MG63 (cell line): Measurements from ENCODE around the gene PROX2. TPM values are rescaled to one million over a fixed set of nuclear protein-coding genes. Genes with fewer than 3 reads are reported as not detected.

Source experiments
- DNase-seq: peaks from one replicate; pipeline ENCODE4 v3.0.0-alpha.2; 2020
- H3K27me3 ChIP-seq: fragments of 250-450 bp; sonication (Bioruptor Pico); 2 replicates; pipeline ENCODE4 v1.5.1; 2020; ENCODE audit warnings: mild to moderate bottlenecking, moderate library complexity
- H3K36me3 ChIP-seq: fragments of 250-450 bp; sonication (Bioruptor Pico); 2 replicates; pipeline ENCODE4 v1.5.1; 2020; ENCODE audit warnings: mild to moderate bottlenecking, moderate library complexity
- H3K4me3 ChIP-seq: fragments of 250-450 bp; sonication (Bioruptor Pico); 2 replicates; pipeline ENCODE4 v1.5.1; 2020; ENCODE audit warnings: mild to moderate bottlenecking, moderate library complexity
- H3K9me3 ChIP-seq: fragments of 250-450 bp; sonication (Bioruptor Pico); 2 replicates; pipeline ENCODE4 v1.5.1; 2020; ENCODE audit warnings: mild to moderate bottlenecking, moderate library complexity
- total RNA-seq: library from RNA; depleted of rRNA; stranded (reverse); fragments of >200 nt; shearing (Covaris generic); gene quantifications from 2 replicates; pipeline ENCODE4 v1.2.3, GENCODE V29; 2014; ENCODE audit warnings: low replicate concordance

PROX2 gene
- total RNA-seq, 1 experiment from 2014 or later: not detected

- Histone ChIP-seq H3K27me3 (no peaks in the 10 kb centered on the region), H3K36me3 (peaks cover 60% of the 10 kb centered on the region)
Measured at GRCh38 chr14:74892745-74893144, 16.8 kb upstream of the PROX2 start.

GRCh38 chr14:74891870-74892269, 15.9 kb upstream of the PROX2 start:
- H3K4me3 ChIP-seq: no peak overlapping the region
- H3K9me3 ChIP-seq: no peaks in the 10 kb centered on the region
- DNase-seq: peak; percentile 15
- H3K27me3 ChIP-seq: no peaks in the 10 kb centered on the region
- H3K36me3 ChIP-seq: peaks cover 57% of the 10 kb centered on the region

More at GRCh38 chr14:74892745-74893144, 16.8 kb upstream of the PROX2 start:
- DNase-seq: no peak
- Histone ChIP-seq H3K4me3 (no peak overlapping the region), H3K9me3 (no peaks in the 10 kb centered on the region)

DNA sequence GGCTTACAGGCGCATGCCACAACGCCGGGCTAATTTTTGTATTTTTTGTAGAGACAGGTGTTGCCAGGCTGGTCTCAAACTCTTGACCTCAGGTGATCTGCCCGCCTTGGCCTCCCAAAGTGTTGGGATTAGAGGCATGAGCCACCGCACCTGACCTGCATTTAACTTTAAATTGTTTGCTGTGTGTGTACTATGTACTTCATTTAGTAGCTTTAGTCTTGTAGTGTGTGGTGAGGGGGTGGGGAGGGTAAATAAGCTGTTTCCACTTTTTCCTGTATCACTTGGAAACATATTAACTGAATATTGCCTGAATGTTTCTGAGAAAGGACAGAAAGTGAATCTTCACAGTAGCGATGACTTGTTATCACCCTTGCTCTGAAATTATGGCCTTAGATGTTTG, 14.3 kb upstream of the PROX2 start:
- DNase-seq: no peak
- Histone ChIP-seq H3K36me3 (peaks cover 52% of the 10 kb centered on the region), H3K9me3 (no peaks in the 10 kb centered on the region), H3K27me3 (no peaks in the 10 kb centered on the region), H3K4me3 (no peak overlapping the region)

GRCh38 chr14:74888164-74889158, 12.5 kb upstream of the PROX2 start:
- Histone ChIP-seq H3K36me3 (peaks cover 42% of the 10 kb centered on the region), H3K27me3 (no peaks in the 10 kb centered on the region), H3K9me3 (no peaks in the 10 kb centered on the region), H3K4me3 (no peak overlapping the region)
- DNase-seq: no peak

- no peak for DNase-seq
- Histone ChIP-seq H3K27me3 (no peaks in the 10 kb centered on the region), H3K9me3 (no peaks in the 10 kb centered on the region), H3K4me3 (no peak overlapping the region), H3K36me3 (peaks cover 23% of the 10 kb centered on the region)
Measured at GRCh38 chr14:74886001-74886400, 10.1 kb upstream of the PROX2 start.

DNA sequence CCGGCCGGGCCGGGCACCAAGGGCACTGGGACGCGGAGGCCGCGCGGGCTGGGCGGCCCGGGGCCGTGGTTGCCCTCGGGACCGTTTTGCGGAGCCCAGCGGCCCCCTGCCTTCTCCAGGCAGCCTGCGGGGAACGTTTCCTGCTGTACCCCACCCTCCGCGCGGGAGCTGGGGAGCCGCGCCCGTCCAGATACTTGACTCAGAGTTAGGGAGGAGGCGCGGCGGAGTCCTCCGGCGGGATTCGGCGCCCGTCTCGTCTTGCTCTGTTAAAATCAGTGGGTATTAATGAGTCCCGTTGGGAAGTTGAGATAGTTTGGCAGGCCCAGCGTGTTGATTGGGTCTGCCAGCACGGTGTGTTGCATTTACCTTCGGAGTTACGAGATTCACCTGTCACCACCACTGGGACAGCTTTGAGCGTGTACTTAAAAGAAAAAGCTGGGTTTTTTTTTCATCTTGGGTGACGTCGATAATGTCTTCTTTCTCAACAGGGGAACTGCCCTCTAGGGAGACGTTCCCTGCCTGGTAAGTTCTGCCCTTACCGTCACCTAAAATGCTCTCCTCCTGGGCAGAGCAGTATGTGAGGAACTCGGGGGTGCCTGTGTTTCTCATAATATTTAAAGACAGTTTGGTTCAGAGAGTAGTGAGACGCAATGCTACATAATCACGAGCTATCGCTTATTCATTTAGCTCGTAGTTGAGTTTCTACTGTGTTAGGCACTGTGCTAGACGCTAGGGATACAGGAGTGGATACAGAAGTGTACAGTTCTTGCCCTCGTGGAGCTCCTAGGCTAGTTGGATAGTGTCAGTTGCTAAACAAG, 6.4 kb upstream of the PROX2 start:
- Histone ChIP-seq H3K27me3 (no peaks in the 10 kb centered on the region), H3K36me3 (peaks cover 8% of the 10 kb centered on the region; the same call in 1 of the 2 replicates), H3K9me3 (no peaks in the 10 kb centered on the region), H3K4me3 (peak overlapping the region; percentile 73)
- peak; percentile 39 for DNase-seq

GRCh38 chr14:74881431-74882102, 5.6 kb upstream of the PROX2 start, which contains the start of gene DLST:
DLST (plus strand) TSS chr14:74881916; CDS start chr14:74881954, 38 bp downstream.
- H3K4me3 ChIP-seq: peak within 1 kb of the TSS; percentile 73
- H3K9me3 ChIP-seq: no peaks in the 10 kb centered on the region
- H3K36me3 ChIP-seq: 0 out of 2 replicates have a peak, but pooled peaks cover 3% of the 10 kb centered on the region
- H3K27me3 ChIP-seq: no peaks in the 10 kb centered on the region
- peak; percentile 81 for DNase-seq

DNA sequence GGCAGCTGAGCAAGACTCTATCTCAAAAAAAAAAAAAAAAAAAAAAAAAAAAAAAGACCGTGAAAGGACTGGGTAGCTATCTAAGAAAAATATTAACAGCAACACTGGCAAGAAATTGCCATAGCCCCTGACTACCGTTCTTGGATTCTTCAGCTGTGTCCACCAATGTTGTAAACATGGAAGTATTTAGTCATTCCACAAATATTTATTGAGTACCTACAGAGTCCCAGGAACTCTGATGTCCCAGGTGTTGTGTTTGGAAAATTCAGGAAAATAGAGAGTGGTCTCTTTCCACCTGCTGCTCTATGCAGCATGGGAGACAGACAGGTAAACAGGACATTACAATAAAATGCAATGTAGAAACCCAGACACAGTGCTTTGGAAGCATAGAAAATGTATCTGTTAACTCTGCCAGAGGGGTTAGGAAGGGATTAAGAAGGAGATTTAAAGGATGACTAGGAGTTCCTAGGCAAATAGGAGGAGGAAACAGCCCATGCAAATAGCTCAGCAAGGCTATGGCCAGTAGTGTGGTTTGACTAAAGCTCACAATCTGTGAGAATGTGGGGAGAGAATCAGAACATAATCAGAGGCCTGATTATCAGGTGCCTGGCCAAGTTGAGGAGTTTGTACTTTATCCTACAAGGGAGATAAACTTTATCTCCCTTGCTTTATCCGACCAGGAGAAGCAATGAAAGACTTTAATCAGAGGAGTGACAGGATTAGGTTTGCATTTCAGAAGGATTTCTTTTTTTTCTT, 3.7 kb upstream of the PROX2 start:
- H3K9me3 ChIP-seq: no peaks in the 10 kb centered on the region
- DNase-seq: peak; percentile 16
- no peak overlapping the region for H3K4me3 ChIP-seq
- no peaks in the 10 kb centered on the region for H3K27me3 ChIP-seq
- H3K36me3 ChIP-seq: no peaks in the 10 kb centered on the region

DNA sequence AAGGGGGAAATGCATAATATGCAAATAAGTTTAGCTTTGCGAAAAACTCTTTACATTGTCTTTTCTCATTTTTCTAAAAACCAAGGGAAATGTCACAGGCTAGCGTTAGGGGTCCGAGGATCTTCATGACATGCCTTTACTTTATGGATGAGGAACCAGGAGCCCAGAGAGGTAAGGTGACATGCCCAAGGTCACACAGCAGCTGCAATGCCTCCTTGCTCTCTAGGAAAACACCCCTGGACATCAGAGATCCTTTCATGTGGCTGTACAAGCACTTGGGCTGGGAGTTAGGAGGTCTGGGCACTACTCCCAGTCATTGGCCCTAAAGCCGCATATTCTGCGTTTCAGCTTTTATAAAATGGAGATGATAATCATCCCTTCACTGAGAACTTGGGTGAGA, 741 bp downstream of the PROX2 start:
- no peak for DNase-seq
- H3K4me3 ChIP-seq: no peak overlapping the region
- H3K36me3 ChIP-seq: no peaks in the 10 kb centered on the region
- H3K27me3 ChIP-seq: no peaks in the 10 kb centered on the region
- H3K9me3 ChIP-seq: no peaks in the 10 kb centered on the region

- H3K4me3 ChIP-seq: no peak overlapping the region
- H3K36me3 ChIP-seq: no peaks in the 10 kb centered on the region
- no peaks in the 10 kb centered on the region for H3K27me3 ChIP-seq
Measured at GRCh38 chr14:74871819-74872218, 4.1 kb downstream of the PROX2 start.

DNA sequence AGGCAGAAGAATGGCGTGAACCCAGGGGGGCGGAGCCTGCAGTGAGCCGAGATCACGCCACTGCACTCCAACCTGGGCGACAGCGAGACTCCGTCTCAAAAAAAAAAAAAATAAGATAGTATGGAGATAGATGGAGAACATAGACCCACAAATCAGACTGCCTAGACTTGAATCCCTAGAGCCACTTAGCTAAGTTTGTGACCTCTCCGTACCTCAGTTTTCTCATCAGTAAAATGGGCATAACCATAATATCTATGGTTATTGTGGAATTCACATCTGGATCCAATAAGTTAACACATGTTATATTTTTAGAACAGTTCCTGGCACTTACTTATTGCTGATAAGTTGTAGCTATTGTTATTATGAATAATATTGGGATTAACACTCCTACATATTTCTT, 7.2 kb downstream of the PROX2 start:
- no peaks in the 10 kb centered on the region for H3K9me3 ChIP-seq
- no peaks in the 10 kb centered on the region for H3K27me3 ChIP-seq
- H3K4me3 ChIP-seq: no peak overlapping the region
- H3K36me3 ChIP-seq: no peaks in the 10 kb centered on the region
- no peak for DNase-seq

More at GRCh38 chr14:74871819-74872218, 4.1 kb downstream of the PROX2 start:
- H3K9me3 ChIP-seq: no peaks in the 10 kb centered on the region
- DNase-seq: no peak

GRCh38 chr14:74867673-74868072, 8.3 kb downstream of the PROX2 start:
- no peaks in the 10 kb centered on the region for H3K36me3 ChIP-seq
- H3K4me3 ChIP-seq: no peak overlapping the region
- no peaks in the 10 kb centered on the region for H3K27me3 ChIP-seq
- DNase-seq: no peak
- no peaks in the 10 kb centered on the region for H3K9me3 ChIP-seq

DNA sequence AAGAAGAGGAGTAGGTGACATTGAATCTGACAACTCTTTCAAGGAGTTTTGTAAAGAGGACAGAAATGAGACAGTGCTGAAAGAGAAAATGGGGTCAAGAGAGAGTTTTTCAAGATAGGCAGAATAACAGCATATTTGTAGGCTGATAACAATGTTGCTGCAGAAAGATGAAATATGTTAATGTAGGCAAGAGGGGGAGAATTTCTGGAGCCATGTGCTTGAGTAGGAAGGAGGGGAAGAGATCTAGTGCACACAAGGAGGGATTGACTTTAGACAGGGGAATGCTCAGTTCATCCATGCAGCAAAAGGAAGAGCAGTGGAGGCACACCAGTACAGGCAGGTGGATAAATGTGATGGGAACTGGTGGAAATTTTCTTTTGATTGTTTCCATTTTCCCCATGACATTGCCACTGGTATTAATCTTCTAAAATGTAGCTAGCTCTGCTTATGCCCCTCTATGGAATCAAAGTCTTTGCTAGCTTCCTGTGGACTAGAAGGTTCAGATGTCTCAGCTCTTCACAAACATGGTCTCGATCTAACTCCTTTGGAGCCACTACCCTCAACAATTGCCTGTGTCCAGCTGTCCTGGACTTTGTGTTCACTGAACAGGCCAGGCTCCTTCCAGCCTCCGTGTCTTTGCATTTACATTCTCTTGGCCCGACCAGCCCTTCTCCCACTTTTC, 9.1 kb downstream of the PROX2 start:
- no peak for DNase-seq
- no peaks in the 10 kb centered on the region for H3K36me3 ChIP-seq

GRCh38 chr14:74865156-74865555, 10.8 kb downstream of the PROX2 start:
- no peaks in the 10 kb centered on the region for H3K9me3 ChIP-seq
- H3K27me3 ChIP-seq: no peaks in the 10 kb centered on the region
- H3K36me3 ChIP-seq: no peaks in the 10 kb centered on the region
- H3K4me3 ChIP-seq: no peak overlapping the region
- no peak for DNase-seq

More for the DNA sequence above, 9.1 kb downstream of the PROX2 start:
- no peaks in the 10 kb centered on the region for H3K9me3 ChIP-seq
- no peak overlapping the region for H3K4me3 ChIP-seq
- H3K27me3 ChIP-seq: no peaks in the 10 kb centered on the region

GRCh38 chr14:74864198-74864597, 11.7 kb downstream of the PROX2 start:
- no peak for DNase-seq
- Histone ChIP-seq H3K9me3 (no peaks in the 10 kb centered on the region), H3K36me3 (no peaks in the 10 kb centered on the region), H3K4me3 (no peak overlapping the region), H3K27me3 (no peaks in the 10 kb centered on the region)
